Tibial nerve (tissue), 4 donors: ENCODE results near the gene ARHGAP23. TPM values are rescaled to one million over a fixed set of nuclear protein-coding genes. Genes with fewer than 3 reads are reported as not detected.

ENCODE experiments used
- DNase-seq, 2 donors: peaks; one replicate each; pipeline ENCODE4 v3.0.0-alpha.2; 2019; ENCODE audit warnings: low spot score in 2 of 2
- H3K27ac ChIP-seq, 4 donors: fragments of 200-600 bp; sonication (generic) in 3 of 4; one replicate each; pipeline ENCODE4 v1.5.1; 2017 to 2019; ENCODE audit warnings: mild to moderate bottlenecking in 1 of 4
- H3K27me3 ChIP-seq, 2 donors: fragments of 200-600 bp; sonication (generic) in 1 of 2; one replicate each; pipeline versions ENCODE4 v1.5.1 to v1.6.0; 2017 to 2019
- H3K36me3 ChIP-seq, 3 donors: fragments of 200-600 bp; sonication (generic); one replicate each; pipeline ENCODE4 v1.5.1; 2018 to 2019
- H3K4me1 ChIP-seq, 4 donors: fragments of 200-600 bp; sonication (generic) in 3 of 4; one replicate each; pipeline ENCODE4 v1.5.1; 2017 to 2019
- H3K4me3 ChIP-seq, 4 donors: fragments of 200-600 bp; sonication (generic) in 3 of 4; one replicate each; pipeline ENCODE4 v1.5.1; 2017 to 2019; ENCODE audit warnings: mild to moderate bottlenecking in 1 of 4, moderate library complexity in 1 of 4
- H3K9me3 ChIP-seq, 4 donors: fragments of 200-600 bp; sonication (generic) in 3 of 4; one replicate each; pipeline ENCODE4 v1.5.1; 2017 to 2019
- CTCF ChIP-seq, 5 experiments: fragments of 200-600 bp in 3 of 5; fragments of 450-650 bp in 2 of 5; sonication (generic) in 3 of 5; IDR thresholded peaks; one replicate each; pipeline ENCODE4 v1.5.1; 2016 to 2019; ENCODE audit warnings: antibody characterized with exemption in 5 of 5, mild to moderate bottlenecking in 3 of 5, moderate library complexity in 2 of 5
- EP300 ChIP-seq, 2 donors: sonication (generic); formaldehyde crosslinking; IDR thresholded peaks; one replicate each; pipeline ENCODE4 v1.6.1; 2017; ENCODE audit warnings: antibody characterized with exemption in 2 of 2, mild to moderate bottlenecking in 1 of 2
- POLR2A ChIP-seq, 2 donors: fragments of 450-650 bp; IDR thresholded peaks; one replicate each; pipeline ENCODE4 v1.6.1; 2017; ENCODE audit warnings: antibody characterized with exemption in 2 of 2, mild to moderate bottlenecking in 2 of 2, moderate library complexity in 2 of 2
- WGBS, 2 donors: methylation state at CpG; one replicate each; pipeline ENCODE4 v1.1.5; 2018; 5-methylcytosine and 5-hydroxymethylcytosine counted together
- total RNA-seq, 4 donors: library from RNA; depleted of rRNA; stranded (reverse); fragments of >200 nt; gene quantifications; one replicate each; pipeline ENCODE4 v1.1.0, GENCODE V29; 2016

The ARHGAP23 gene
- total RNA-seq, 4 donors from 2014 or later = 41.0 to 80.7 (median 65.7) TPM

DNA sequence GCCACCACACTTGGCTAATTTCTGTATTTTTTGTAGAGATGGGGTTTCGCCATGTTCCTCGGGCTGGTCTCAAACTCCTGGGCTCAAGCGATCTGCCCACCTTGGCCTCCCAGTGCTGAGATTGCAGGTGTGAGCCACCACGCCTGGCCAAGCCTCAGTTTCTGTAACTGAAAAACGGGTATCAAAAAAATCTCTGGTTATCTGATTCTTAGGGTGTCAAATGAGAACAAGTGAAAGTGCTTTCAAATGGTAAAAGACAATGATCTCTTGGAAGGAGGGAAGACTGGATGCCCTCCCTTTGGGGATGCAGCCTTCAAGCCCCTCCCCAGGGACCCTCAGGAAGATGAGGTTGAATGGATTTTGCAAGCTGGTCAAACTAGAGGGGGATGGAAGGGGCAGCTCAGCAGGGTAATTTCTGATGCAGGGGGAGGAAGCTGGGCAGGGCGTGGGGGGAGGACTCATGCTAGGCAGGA lies 22.3 kb downstream of the ARHGAP23 start:
- DNase-seq = no peak
- Histone ChIP-seq H3K27me3 (no peaks in the 10 kb centered on the region), H3K4me3 (peak overlapping the region in 1 of 4 donors; percentile 26), H3K27ac (peak overlapping the region; percentile 61 to 93 (median 76)), H3K4me1 (peaks cover 0 to 80% (median 60%) of the 10 kb centered on the region in 4 donors), H3K36me3 (no peaks in the 10 kb centered on the region), H3K9me3 (no peaks in the 10 kb centered on the region)
- TF ChIP-seq POLR2A (IDR thresholded peaks at IDR 0.05) (no peak), EP300 (IDR thresholded peaks at IDR 0.05) (no peak), CTCF (IDR thresholded peaks at IDR 0.05) (no peak)
- WGBS, 2 donors = 57 to 75% methylated on average over 6 of the region's 6 CpGs

GRCh38 chr17:38451030-38451839 lies 23.0 kb downstream of the ARHGAP23 start:
- no peak for TF ChIP-seq CTCF (IDR thresholded peaks at IDR 0.05)
- TF ChIP-seq POLR2A (IDR thresholded peaks at IDR 0.05) = no peak
- no peak for TF ChIP-seq EP300 (IDR thresholded peaks at IDR 0.05)
- Histone ChIP-seq H3K36me3 (no peaks in the 10 kb centered on the region), H3K4me1 (peaks cover 0 to 87% (median 64%) of the 10 kb centered on the region in 4 donors), H3K9me3 (no peaks in the 10 kb centered on the region), H3K27me3 (no peaks in the 10 kb centered on the region), H3K27ac (peak overlapping the region; percentile 61 to 93 (median 76)), H3K4me3 (peak overlapping the region in 1 of 4 donors; percentile 26)
- DNase-seq = no peak
- WGBS, 2 donors = 34 to 50% methylated on average over 8 to 10 of the region's 10 CpGs

DNA sequence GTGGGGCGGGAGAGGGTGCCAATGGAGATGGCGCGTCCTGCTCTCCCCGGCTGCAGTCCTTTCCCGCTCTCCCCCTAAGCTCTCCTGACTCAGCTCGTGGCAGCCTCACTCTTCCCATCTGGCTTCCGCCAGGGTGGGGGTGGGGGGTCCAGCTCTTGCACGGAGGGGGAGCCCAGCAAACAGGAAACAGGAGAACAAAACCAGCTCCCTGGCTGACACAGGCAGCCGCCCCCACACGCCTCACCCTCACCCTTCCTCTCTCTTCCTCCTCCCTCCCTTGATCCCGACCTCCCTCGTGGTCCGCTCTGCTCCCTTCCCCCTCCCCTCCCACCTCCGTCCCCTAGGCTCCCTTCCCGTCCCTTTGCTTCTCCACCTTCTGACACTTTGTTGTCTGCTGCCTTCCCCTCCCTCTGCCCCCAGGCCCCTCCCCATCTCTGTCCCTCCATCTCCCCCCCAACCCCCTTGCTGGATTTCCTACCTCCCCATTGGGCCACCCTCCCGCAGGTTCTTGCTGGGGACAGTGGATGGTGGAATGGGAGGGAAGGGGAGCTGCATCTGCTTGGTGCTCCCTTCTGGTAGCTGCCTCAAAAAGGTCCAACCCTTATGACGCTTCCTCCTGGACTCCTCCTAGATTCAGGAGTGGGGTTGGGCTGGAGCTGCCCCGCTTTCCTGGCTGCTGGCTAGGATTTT lies 23.7 kb downstream of the ARHGAP23 start:
- Histone ChIP-seq H3K4me1 (peaks cover 0 to 89% (median 61%) of the 10 kb centered on the region in 4 donors), H3K36me3 (no peaks in the 10 kb centered on the region), H3K27ac (peak overlapping the region; percentile 61 to 93 (median 76)), H3K4me3 (peak overlapping the region in 1 of 4 donors; percentile 26), H3K9me3 (no peaks in the 10 kb centered on the region), H3K27me3 (no peaks in the 10 kb centered on the region)
- DNase-seq = no peak
- WGBS, 2 donors = 21 to 23% methylated on average over 18 of the region's 18 CpGs
- TF ChIP-seq EP300 (IDR thresholded peaks at IDR 0.05) (no peak), POLR2A (IDR thresholded peaks at IDR 0.05) (no peak), CTCF (IDR thresholded peaks at IDR 0.05) (no peak)

DNA sequence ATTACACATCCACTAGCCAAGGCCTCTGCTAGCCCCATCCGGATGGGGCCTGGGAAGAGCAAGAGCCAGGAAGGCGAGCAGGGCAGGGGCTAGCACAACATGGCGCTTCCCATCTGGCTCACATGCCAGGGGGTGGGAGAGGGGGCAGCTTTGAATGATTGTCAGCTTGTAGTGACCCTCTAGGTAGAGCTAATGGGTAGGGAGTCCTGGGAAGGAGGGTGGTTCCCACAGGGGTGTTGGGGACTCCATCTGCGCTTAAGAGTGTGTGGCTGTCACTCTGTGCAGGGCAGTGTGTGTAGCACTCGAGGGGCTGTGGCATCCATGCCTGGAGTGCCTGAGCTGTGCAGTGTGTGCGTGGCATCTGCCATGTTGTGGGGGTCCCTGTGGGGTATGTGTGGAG lies 24.5 kb downstream of the ARHGAP23 start:
- Histone ChIP-seq H3K27ac (peak overlapping the region; percentile 36 to 93 (median 74)), H3K4me1 (peaks cover 0 to 84% (median 59%) of the 10 kb centered on the region in 4 donors), H3K27me3 (no peaks in the 10 kb centered on the region), H3K4me3 (no peak overlapping the region), H3K9me3 (no peaks in the 10 kb centered on the region), H3K36me3 (peaks cover 0 to under 1% (median 0%) of the 10 kb centered on the region in 3 donors)
- TF ChIP-seq EP300 (IDR thresholded peaks at IDR 0.05) (no peak), POLR2A (IDR thresholded peaks at IDR 0.05) (no peak), CTCF (IDR thresholded peaks at IDR 0.05) (no peak)
- DNase-seq = no peak
- WGBS, 2 donors = 83 to 85% methylated on average over 6 of the region's 6 CpGs
